PC-3 (cell line): ENCODE results near the gene GPRC5B. TPM values are rescaled to one million over a fixed set of nuclear protein-coding genes. Genes with fewer than 3 reads are reported as not detected.

Source experiments
- ATAC-seq: fragments of 200-7000 bp; cut with Tn5 transposase; 2 replicates; pipeline ENCODE4 v1.9.1; 2020; ENCODE audit warnings: mild to moderate bottlenecking, moderate library complexity
- BruUV-seq: library from RNA; stranded (reverse); fragments of 400-500 nt; replicated peaks from 2 replicates; lab custom pipeline; 2021; lab: Mats Ljungman, UMichigan
- CTCF ChIA-PET: fragments of 300-600 bp; sonication (Branson Sonifier 250); formaldehyde crosslinking; loops from one replicate; lab custom pipeline; 2022; ENCODE audit warnings: antibody characterized with exemption; lab: Charles Lee
- POLR2A ChIA-PET: fragments of 300-600 bp; sonication (Branson Sonifier 250); formaldehyde crosslinking; loops from one replicate; lab custom pipeline; 2022; ENCODE audit warnings: antibody characterized with exemption; ENCODE audit not compliant: unreplicated experiment; lab: Charles Lee
- DNase-seq: peaks from one replicate; pipeline ENCODE4 v3.0.0-alpha.2; 2015
- H2AFZ ChIP-seq: fragments of 300-600 bp; sonication (generic); 2 replicates; pipeline ENCODE4 v1.6.0; 2016; ENCODE audit warnings: antibody characterized with exemption, low read length
- H3F3A ChIP-seq: fragments of 300-600 bp; sonication (generic); one replicate; pipeline ENCODE4 v1.6.0; 2017; ENCODE audit warnings: antibody characterized with exemption, low read length, control low read depth, mild to moderate bottlenecking; ENCODE audit not compliant: unreplicated experiment
- H3K27ac ChIP-seq: fragments of 300-600 bp; sonication (generic); 2 replicates; pipeline ENCODE4 v1.5.1; 2016; ENCODE audit warnings: mild to moderate bottlenecking, low read length
- H3K27me3 ChIP-seq: fragments of 300-600 bp; sonication (generic); 2 replicates; pipeline ENCODE4 v1.6.1; 2016; ENCODE audit warnings: low read length, mixed read lengths
- H3K36me3 ChIP-seq: fragments of 300-600 bp; sonication (generic); 2 replicates; pipeline ENCODE4 v1.6.1; 2016; ENCODE audit warnings: low read depth, mixed run types, low read length, mixed read lengths
- H3K4me1 ChIP-seq: fragments of 300-600 bp; sonication (generic); 2 replicates; pipeline ENCODE4 v1.5.1; 2016; ENCODE audit warnings: low read length; ENCODE audit not compliant: insufficient read depth
- H3K4me2 ChIP-seq: fragments of 300-600 bp; sonication (generic); 2 replicates; pipeline ENCODE4 v1.6.0; 2016; ENCODE audit warnings: low read length
- H3K4me3 ChIP-seq: fragments of 300-600 bp; sonication (generic); 2 replicates; pipeline ENCODE4 v1.5.1; 2016; ENCODE audit warnings: mild to moderate bottlenecking, low read length, mixed read lengths
- H3K79me2 ChIP-seq: fragments of 300-600 bp; sonication (generic); 2 replicates; pipeline ENCODE4 v1.6.1; 2017; ENCODE audit warnings: low read length, mixed read lengths
- H3K9ac ChIP-seq: fragments of 300-600 bp; sonication (generic); 2 replicates; pipeline ENCODE4 v1.6.0; 2016; ENCODE audit warnings: mild to moderate bottlenecking, low read length
- H3K9me2 ChIP-seq: fragments of 300-600 bp; sonication (generic); replicated peaks from 2 replicates; pipeline ENCODE4 v1.6.1; 2016; ENCODE audit warnings: mixed run types, low read length, mixed read lengths
- H3K9me3 ChIP-seq: fragments of 300-600 bp; sonication (generic); 2 replicates; pipeline ENCODE4 v1.6.1; 2016; ENCODE audit warnings: low read length, mixed read lengths
- H4K20me1 ChIP-seq: fragments of 300-600 bp; sonication (generic); 2 replicates; pipeline ENCODE4 v1.6.1; 2016; ENCODE audit warnings: low read length, mixed read lengths
- EZH2 ChIP-seq: fragments of 300-600 bp; sonication (generic); IDR thresholded peaks from one replicate; pipeline ENCODE4 v1.6.1; 2017; ENCODE audit warnings: antibody characterized with exemption, mild to moderate bottlenecking, low read length; ENCODE audit not compliant: unreplicated experiment
- EZH2phosphoT487 ChIP-seq: fragments of 300-600 bp; sonication (generic); IDR thresholded peaks from 2 replicates; pipeline ENCODE4 v1.6.1; 2018; ENCODE audit warnings: mild to moderate bottlenecking, antibody characterized with exemption, low read length, borderline replicate concordance
- intact Hi-C: fragments of 100-400 bp; cut with micrococcal nuclease; formaldehyde crosslinking; loops from 2 replicates; pipeline ENCODE4 v1.9.0; 2023
- total RNA-seq: library from RNA; depleted of rRNA; stranded (reverse); fragments of >200 nt; gene quantifications from 2 replicates; pipeline ENCODE4 v1.2.3, GENCODE V29; 2014
- TF ChIP-seq, protein P1 (sequence below): fragments of 300-600 bp; sonication (generic); conservative IDR thresholded peaks from 2 replicates; pipeline ENCODE4 v1.5.1; 2017; ENCODE audit warnings: antibody characterized with exemption, low read depth, mild to moderate bottlenecking, low read length

The GPRC5B gene
- total RNA-seq, 1 experiment from 2014 or later = 5.5 TPM

DNA sequence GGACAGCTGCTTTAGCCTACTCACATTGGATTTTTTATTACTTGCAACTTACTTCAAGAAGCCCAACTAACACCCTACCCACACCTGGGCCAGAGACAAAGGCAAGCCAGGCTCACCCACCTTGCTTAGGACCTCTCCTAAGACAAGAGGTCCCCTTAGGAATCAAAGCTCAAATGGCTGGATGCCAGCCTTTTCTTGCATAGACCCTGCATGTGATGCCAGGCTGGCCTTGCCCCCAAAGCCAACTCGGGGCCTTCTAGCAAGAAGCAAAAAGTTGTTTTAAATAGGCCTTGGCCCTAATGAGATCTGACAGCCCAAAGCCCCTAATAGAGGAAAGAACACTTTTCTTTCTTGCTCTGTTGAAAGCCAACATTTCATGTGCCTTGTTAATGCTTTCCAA, 20.7 kb downstream of the GPRC5B start:
- DNase-seq (no peak), ATAC-seq (no peak)
- ChIA-PET POLR2A (no interaction called here), CTCF (no interaction called here)
- Histone ChIP-seq H3K9me2 (no peaks in the 10 kb centered on the region), H3K4me3 (no peak overlapping the region), H3K27me3 (no peaks in the 10 kb centered on the region), H3K4me2 (no peak overlapping the region), H3K27ac (no peak overlapping the region), H4K20me1 (no peaks in the 10 kb centered on the region), H3K9ac (no peak overlapping the region), H2AFZ (no peak overlapping the region), H3K4me1 (peaks cover 16% of the 10 kb centered on the region), H3K79me2 (no peaks in the 10 kb centered on the region), H3F3A (peaks cover 4% of the 10 kb centered on the region), H3K36me3 (no peaks in the 10 kb centered on the region), H3K9me3 (no peaks in the 10 kb centered on the region)
- TF ChIP-seq, protein P1, sequence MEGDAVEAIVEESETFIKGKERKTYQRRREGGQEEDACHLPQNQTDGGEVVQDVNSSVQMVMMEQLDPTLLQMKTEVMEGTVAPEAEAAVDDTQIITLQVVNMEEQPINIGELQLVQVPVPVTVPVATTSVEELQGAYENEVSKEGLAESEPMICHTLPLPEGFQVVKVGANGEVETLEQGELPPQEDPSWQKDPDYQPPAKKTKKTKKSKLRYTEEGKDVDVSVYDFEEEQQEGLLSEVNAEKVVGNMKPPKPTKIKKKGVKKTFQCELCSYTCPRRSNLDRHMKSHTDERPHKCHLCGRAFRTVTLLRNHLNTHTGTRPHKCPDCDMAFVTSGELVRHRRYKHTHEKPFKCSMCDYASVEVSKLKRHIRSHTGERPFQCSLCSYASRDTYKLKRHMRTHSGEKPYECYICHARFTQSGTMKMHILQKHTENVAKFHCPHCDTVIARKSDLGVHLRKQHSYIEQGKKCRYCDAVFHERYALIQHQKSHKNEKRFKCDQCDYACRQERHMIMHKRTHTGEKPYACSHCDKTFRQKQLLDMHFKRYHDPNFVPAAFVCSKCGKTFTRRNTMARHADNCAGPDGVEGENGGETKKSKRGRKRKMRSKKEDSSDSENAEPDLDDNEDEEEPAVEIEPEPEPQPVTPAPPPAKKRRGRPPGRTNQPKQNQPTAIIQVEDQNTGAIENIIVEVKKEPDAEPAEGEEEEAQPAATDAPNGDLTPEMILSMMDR = no peak
- TF ChIP-seq EZH2phosphoT487 = no peak
- TF ChIP-seq EZH2 = no peak
- intact Hi-C loops = no loop called here
- no TSS peak for BruUV-seq

DNA sequence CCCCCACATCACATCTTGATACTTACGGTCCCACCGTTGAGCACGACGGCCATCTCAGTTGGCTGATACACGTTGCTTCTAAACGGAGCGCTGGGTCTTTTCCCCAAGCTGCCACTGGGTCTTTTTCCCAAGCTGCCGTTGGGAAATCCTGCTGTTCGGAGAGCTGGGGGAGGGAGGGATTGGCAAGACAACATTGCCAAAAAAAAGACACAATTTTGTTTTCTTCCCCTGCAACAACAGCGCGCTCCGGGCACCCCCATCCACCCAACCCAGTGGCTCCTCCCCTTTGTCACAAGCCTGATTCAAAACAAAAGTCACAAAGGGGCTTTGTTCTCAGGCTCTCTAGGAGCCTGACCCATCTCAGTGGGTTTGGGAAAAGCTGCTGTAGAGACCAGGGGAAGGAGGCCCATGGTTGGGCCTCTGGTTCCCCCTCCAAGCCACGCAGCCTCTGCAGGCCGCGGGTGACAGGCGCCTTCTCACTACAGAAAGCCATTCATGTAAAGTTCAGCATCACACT, 22.8 kb downstream of the GPRC5B start:
- ATAC-seq (no peak), DNase-seq (no peak)
- no TSS peak for BruUV-seq
- H3K9me3 ChIP-seq = no peaks in the 10 kb centered on the region
- CTCF ChIA-PET = no interaction called here
- no peak overlapping the region for H3K4me2 ChIP-seq
- POLR2A ChIA-PET = no interaction called here
- H3K27me3 ChIP-seq = no peaks in the 10 kb centered on the region
- intact Hi-C loops = no loop called here
- H3K9me2 ChIP-seq = no peaks in the 10 kb centered on the region
- peaks cover 16% of the 10 kb centered on the region for H3K4me1 ChIP-seq
- H3K36me3 ChIP-seq = no peaks in the 10 kb centered on the region
- peaks cover 4% of the 10 kb centered on the region for H3F3A ChIP-seq
- TF ChIP-seq, protein P1 = no peak
- TF ChIP-seq EZH2phosphoT487 = no peak
- TF ChIP-seq EZH2 = no peak
- no peak overlapping the region for H3K4me3 ChIP-seq
- no peak overlapping the region for H3K9ac ChIP-seq
- no peaks in the 10 kb centered on the region for H3K79me2 ChIP-seq
- H2AFZ ChIP-seq = no peak overlapping the region
- H3K27ac ChIP-seq = no peak overlapping the region
- no peaks in the 10 kb centered on the region for H4K20me1 ChIP-seq

DNA sequence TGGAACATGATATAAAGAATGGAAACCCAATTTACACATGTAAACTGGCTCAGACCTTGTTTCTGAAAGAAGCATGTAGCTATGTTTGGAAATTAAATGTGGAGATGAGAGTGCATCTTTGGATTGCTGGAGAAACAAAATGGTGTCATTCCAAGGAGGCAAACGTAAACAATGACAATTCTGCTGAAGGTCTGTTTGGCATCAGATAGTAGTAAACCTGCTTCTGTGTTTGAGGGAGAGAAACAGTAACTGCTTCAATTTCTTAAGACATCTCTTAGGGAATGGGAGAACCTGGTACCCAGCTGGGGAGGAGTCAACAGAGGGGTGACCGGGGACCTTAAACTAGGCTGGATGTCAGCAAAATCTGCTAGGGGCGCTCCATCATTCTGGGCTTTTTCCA, 23.5 kb downstream of the GPRC5B start:
- Histone ChIP-seq H3K4me3 (peak overlapping the region; percentile 51; the same call in 1 of the 2 replicates), H3K9me2 (no peaks in the 10 kb centered on the region), H3K4me1 (peaks cover 16% of the 10 kb centered on the region), H3K27me3 (no peaks in the 10 kb centered on the region), H4K20me1 (no peaks in the 10 kb centered on the region), H3K36me3 (no peaks in the 10 kb centered on the region), H3K27ac (peak overlapping the region; percentile 90), H2AFZ (peak overlapping the region; percentile 66; the same call in 1 of the 2 replicates), H3K79me2 (no peaks in the 10 kb centered on the region), H3K4me2 (peak overlapping the region; percentile 75), H3F3A (peaks cover 4% of the 10 kb centered on the region), H3K9ac (peak overlapping the region; percentile 62), H3K9me3 (no peaks in the 10 kb centered on the region)
- POLR2A ChIA-PET = no interaction called here
- ATAC-seq (no peak), DNase-seq (no peak)
- BruUV-seq = no TSS peak
- TF ChIP-seq, protein P1 = no peak
- TF ChIP-seq EZH2phosphoT487 (no peak), EZH2 (no peak)
- intact Hi-C loops = no loop called here
- CTCF ChIA-PET = no interaction called here
